Skin epidermis (tissue), 12 donors: Measurements from ENCODE around the gene DIAPH3.

ENCODE experiments used
- H3K27ac ChIP-seq, 21 experiments: fragments of 200-600 bp; sonication (generic) in 11 of 21; one replicate each; pipeline ENCODE4 v1.5.0; 2020; ENCODE audit warnings: mild to moderate bottlenecking in 3 of 21, inconsistent platforms in 2 of 21, moderate library complexity in 2 of 21
- H3K4me3 ChIP-seq, 7 experiments: fragments of 200-600 bp; sonication (generic) in 2 of 7; one replicate each; pipeline ENCODE4 v1.5.0; 2020; ENCODE audit warnings: inconsistent platforms in 2 of 7, mild to moderate bottlenecking in 2 of 7, moderate library complexity in 1 of 7

The DIAPH3 gene

GRCh38 chr13:59978862-59979261 lies 184.9 kb downstream of the DIAPH3 start:
- Histone ChIP-seq H3K4me3 (no peak overlapping the region), H3K27ac (no peak overlapping the region)

- Histone ChIP-seq H3K27ac (no peak overlapping the region), H3K4me3 (no peak overlapping the region)
These were observed 186.9 kb downstream of the DIAPH3 start for GRCh38 chr13:59976856-59977255.

DNA sequence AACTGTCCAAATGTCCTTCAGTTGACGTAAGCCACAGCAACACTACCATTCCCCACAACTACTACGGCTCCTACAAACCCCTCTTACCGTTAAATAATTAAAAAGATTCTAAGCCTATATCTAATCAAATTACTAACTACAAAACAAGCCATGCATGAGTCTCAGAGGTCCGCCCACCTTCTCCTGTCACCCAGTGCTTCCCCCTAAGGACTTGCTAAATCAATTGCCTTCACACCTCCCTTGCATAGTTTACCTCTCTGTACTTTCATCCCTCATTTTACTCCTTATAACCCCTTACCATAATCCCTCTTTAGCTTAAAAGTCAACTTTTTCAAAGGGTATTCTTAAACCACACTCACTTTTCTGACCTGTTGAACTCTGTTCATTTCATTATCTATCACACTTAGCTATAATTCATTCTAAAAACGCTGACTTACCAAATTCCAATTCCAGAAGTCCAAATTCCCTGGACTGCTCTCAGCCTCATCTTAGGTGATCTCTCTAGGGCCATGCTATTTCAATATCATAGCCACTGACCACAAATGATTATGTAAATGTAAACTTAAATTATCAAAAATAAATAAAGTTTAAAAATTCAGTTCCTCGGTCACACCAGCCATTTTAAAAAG lies 187.8 kb downstream of the DIAPH3 start:
- no peak overlapping the region for H3K4me3 ChIP-seq
- H3K27ac ChIP-seq = no peak overlapping the region

DNA sequence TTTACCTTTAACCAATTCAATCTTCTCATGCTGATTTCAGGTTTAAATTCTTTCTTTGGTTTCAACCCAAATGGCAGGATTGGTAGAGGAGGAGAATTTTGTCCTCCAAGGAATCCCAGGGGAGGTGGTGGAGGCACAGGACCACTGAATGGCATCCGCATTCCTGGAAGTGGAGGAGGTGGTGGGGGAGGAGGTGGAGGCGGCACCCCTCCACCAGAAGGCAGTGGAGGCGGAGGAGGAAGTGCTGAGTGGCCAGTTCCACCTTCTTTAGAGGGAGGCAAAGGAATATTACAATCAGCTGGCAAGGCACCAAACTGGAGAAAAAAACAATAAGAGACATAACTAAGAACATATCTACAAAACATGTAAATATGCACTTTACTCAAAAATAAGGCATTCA lies 192.9 kb downstream of the DIAPH3 start:
- Histone ChIP-seq H3K27ac (no peak overlapping the region), H3K4me3 (no peak overlapping the region)

GRCh38 chr13:59963827-59964226 lies 199.9 kb downstream of the DIAPH3 start:
- Histone ChIP-seq H3K4me3 (no peak overlapping the region), H3K27ac (no peak overlapping the region)

- Histone ChIP-seq H3K27ac (no peak overlapping the region), H3K4me3 (no peak overlapping the region)
These were observed 200.3 kb downstream of the DIAPH3 start for GRCh38 chr13:59963383-59963782.

DNA sequence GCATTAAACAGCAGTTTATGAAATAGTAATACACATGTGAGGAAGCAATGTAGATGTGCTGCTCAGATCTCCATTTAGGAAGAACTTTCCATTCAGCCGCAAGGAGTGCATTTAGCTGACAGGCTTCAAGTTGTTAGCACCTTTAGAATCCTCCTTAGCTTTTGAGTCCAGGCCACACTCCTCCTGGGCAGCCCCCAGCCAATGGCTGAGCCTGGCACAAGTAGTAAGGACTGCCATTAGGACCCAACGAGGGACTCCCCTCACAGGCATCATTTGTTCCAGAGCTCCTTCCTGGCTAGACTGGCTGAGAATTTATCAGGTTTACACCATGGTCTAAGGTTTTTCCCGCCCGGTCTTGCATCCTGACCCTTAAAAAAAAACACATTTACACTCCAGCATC lies 201.4 kb downstream of the DIAPH3 start:
- no peak overlapping the region for H3K4me3 ChIP-seq
- no peak overlapping the region for H3K27ac ChIP-seq

DNA sequence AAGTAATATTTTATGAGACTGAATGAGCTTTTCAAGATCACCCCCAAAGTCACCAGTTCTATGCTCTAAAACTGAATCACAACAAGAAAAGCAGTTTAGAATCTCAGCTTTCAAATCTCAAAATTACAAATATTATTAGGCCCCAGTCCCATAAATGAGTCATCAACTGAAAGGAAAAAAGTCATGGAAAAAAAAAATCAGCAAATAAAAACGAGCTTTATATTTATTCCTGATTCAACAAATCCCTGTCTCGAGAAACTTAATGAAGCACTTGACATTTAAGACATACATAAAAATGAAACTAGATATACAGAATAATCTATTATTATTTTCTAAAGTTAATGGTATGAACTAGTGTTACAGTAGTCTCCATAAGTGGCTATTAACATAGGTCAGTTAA lies 203.0 kb downstream of the DIAPH3 start:
- no peak overlapping the region for H3K4me3 ChIP-seq
- H3K27ac ChIP-seq = no peak overlapping the region

DNA sequence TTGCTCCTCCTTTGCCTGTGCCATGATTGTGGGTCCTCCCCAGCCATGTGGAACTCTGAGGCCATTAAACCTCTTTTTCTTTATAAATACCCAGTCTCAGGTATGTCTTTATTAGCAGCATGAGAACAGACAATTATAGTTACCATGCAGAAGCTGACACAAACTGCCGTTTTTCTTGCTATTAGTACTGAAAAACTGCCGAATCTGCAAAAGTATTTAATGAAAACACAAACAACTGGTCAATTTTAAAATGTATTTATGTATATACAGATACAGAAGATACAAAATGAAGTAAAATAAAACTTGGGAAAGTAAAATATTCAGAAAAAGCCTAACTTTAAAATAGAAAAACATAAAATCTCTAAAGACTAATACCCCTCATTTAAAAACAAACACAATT lies 206.3 kb downstream of the DIAPH3 start:
- H3K4me3 ChIP-seq = no peak overlapping the region
- no peak overlapping the region for H3K27ac ChIP-seq

- no peak overlapping the region for H3K27ac ChIP-seq
These were observed 209.1 kb downstream of the DIAPH3 start for GRCh38 chr13:59954601-59955000.

GRCh38 chr13:59951011-59951410 lies 212.7 kb downstream of the DIAPH3 start:
- Histone ChIP-seq H3K27ac (no peak overlapping the region), H3K4me3 (no peak overlapping the region)

More at GRCh38 chr13:59954601-59955000, 209.1 kb downstream of the DIAPH3 start:
- no peak overlapping the region for H3K4me3 ChIP-seq

DNA sequence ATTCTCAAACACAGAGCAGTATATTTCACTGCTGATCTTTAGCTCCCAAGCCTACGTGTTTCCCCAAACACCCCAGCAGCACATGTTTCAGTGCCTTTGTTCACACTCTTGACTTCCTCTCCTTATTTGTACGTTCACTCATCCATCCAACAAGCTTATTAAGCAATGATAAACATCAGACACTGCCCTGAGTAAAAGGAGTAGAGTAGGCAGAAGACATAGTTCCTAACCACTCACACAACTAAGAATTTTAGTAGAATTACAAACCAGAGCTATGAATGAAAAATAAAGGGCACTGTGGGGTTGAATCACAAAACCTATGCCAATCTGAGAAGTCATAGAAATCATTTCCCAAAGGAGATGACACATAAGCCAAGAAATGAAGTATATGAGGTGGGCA lies 213.5 kb downstream of the DIAPH3 start:
- H3K27ac ChIP-seq = no peak overlapping the region
- no peak overlapping the region for H3K4me3 ChIP-seq

- H3K4me3 ChIP-seq = no peak overlapping the region
- H3K27ac ChIP-seq = no peak overlapping the region
These were observed 215.0 kb downstream of the DIAPH3 start for GRCh38 chr13:59948686-59949085.

- Histone ChIP-seq H3K27ac (no peak overlapping the region), H3K4me3 (no peak overlapping the region)
These were observed 216.8 kb downstream of the DIAPH3 start for GRCh38 chr13:59946944-59947343.

GRCh38 chr13:59931621-59932020 lies 232.1 kb downstream of the DIAPH3 start:
- H3K27ac ChIP-seq = no peak overlapping the region
- H3K4me3 ChIP-seq = no peak overlapping the region

- H3K27ac ChIP-seq = no peak overlapping the region
- no peak overlapping the region for H3K4me3 ChIP-seq
These were observed 239.5 kb downstream of the DIAPH3 start for GRCh38 chr13:59924256-59924655.

GRCh38 chr13:59915252-59915651 lies 248.5 kb downstream of the DIAPH3 start:
- no peak overlapping the region for H3K27ac ChIP-seq
- no peak overlapping the region for H3K4me3 ChIP-seq

GRCh38 chr13:59914556-59914955 lies 249.2 kb downstream of the DIAPH3 start:
- no peak overlapping the region for H3K27ac ChIP-seq

GRCh38 chr13:59906413-59907049 lies 257.2 kb downstream of the DIAPH3 start:
- Histone ChIP-seq H3K4me3 (no peak overlapping the region), H3K27ac (no peak overlapping the region)

More at GRCh38 chr13:59914556-59914955, 249.2 kb downstream of the DIAPH3 start:
- no peak overlapping the region for H3K4me3 ChIP-seq

DNA sequence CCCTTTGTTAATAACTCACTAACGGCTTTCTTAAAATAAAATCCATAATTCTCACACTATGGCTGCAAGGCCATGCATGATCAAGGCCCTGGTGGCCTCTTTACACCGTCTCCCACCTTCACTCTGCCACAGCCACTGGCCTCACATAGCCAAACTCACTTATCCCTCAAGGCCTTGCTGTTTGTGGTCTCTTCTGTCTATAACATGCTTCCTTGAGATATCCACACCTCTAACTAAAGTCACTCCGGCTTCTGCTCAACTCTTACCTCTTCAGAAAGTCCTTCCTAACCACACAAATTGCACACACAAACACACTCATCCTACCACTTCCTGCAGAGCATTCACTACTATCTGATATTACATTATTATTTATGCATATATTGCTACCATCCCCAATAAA lies 262.5 kb downstream of the DIAPH3 start:
- H3K27ac ChIP-seq = no peak overlapping the region
- H3K4me3 ChIP-seq = no peak overlapping the region

DNA sequence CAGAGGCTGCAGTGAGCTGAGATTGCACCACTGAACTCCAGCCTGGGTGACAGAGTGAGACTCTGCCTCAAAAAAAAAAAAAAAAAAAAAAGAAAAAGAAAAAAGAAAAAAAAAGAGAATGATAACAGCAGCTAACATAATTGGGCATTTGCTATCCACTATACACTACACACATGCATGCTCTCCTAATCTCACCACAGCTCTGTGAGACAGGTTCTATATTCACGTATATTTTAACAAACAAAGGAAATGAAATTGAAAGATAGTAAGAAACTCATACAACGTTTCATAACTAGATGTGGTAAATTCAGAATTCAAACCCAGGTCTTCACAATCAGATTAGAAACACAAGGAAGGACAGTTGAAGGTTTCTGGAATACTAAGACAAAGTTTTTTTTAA lies 265.7 kb downstream of the DIAPH3 start:
- Histone ChIP-seq H3K27ac (no peak overlapping the region), H3K4me3 (no peak overlapping the region)

DNA sequence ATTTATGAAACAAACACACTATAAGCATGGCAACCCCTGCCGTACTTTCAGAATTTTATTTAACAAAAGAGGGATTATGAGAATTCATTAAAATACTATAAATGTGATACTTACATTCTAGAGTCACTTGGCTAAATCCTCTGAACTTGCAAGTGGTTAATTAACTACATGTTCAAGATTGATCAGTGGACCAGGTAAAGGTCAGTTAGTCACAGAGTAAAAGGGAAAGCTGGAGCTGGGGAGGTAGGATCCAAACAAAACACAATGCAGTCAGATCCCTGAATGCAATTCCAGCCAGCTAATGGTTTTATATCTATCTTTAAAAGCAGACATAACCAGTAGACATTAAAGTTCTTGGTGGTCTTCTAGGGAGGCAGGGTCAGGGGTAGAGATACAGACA lies 270.5 kb downstream of the DIAPH3 start:
- Histone ChIP-seq H3K4me3 (no peak overlapping the region), H3K27ac (no peak overlapping the region)
